Measurements from ENCODE around the gene CAPN11.
"Not testable (repeated sequence)": the region's sequence is repeated elsewhere in the genome, so short reads cannot be mapped to it uniquely, and the experiment has no call there.

The CAPN11 gene

DNA sequence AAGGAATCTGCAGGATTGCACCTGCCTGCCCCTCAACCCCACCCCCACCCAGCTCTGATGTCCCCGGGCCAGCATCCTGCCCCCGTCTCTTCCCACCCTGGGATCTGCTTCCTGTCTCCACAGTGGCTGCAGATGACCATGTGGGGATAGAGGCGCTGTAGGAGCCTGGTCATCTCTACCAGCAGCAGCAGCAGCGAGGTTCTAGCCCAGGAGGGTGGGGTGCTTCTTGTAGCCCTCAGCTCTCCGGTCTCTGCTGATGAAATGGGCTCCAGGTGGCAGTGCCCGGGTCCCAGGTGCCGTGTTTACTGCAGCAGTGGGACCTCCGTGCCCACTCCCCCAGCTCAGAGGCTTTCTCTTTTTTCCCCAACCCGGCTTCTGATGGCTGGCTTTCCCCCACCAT is 25.2 kb downstream of the CAPN11 start:
- DNase-seq: no peak

DNA sequence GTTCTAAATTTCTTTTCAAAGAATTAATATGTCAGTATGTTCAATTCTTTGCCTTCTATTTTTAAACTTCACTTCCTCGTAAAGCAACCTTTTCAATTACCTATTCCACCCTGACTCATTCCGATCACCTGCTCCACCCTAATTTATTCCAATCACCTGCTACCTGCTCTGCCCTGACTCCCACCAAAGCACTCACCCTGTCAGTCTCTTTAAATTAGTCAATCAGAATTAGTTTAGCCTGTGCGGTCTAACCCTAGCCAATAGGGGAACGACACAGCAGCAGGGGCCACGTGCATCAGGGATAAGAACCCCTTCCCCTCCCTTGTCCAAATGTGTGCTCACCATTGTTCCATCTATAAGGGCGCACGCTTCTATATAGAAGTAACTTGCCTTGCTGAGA is 26.7 kb downstream of the CAPN11 start:
- DNase-seq: not testable (repeated sequence)

DNA sequence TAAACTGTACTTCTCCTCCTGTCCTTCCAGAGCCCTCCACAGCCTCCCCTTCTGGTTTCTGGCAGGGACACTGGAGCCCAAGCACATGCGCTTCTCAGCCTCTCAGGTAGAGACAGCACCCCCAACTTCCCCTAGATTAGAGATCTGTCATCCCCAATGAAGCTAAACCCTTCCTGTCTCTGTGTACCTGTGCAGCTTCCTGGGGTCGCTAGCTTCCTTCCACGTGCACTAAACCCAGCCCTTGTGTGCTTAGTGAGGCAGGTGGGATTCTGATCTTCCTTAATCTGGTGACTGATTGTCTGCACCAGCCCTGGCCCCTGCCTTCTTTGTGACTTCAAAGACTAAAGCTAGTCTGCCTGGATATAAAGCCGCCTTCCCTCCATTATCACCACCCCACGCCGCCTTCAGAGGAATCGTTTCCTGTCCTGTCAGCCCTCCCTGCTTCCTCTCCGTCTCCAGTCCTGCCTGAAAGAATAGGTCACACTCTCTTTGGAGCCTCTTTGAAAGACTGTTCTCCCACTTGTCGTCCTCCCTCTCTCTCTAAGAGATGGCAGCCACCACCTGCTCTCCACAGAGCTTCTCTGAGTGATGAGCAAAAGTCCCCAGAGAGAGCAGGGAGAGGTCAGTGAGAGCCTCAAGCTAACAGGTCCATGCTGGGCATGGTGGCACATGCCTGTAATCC is 27.5 kb downstream of the CAPN11 start:
- no peak for DNase-seq

DNA sequence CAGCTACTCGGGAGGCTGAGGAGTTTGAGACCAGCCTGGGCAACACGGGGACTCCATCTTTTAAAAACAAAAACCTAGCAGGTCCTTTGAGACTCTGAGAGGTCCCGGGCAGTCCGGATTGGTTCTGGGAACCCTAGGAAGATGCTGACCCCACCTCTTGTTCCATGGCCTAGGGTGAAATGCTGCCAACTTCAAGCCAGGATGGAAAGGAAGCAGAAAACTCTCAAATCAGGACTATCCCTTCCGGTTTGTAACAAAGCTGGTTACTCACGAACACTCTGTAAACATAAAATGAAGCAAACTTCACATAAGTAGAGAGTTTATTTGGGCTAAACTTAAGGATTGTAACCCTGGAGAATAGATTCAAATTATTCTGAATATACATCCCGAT is 28.0 kb downstream of the CAPN11 start:
- DNase-seq: no peak

DNA sequence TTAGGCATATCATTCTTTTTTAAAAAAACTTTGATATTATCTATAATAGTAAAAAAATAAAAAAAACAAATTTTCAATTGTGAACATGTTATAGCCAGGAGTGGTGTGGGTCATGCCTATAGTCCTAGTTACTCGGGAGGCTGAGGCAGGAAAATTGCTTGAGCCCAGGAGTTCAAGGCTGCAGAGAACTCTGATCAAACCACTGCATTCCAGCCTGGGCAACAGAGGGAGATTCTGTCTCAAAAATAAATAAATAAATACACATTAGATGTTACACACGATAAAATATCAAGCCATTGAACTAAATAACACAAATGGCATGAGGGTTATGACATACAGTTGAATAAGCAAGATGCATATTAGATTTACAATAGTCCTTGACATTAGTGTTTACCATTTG is 30.2 kb downstream of the CAPN11 start:
- no peak for DNase-seq

DNA sequence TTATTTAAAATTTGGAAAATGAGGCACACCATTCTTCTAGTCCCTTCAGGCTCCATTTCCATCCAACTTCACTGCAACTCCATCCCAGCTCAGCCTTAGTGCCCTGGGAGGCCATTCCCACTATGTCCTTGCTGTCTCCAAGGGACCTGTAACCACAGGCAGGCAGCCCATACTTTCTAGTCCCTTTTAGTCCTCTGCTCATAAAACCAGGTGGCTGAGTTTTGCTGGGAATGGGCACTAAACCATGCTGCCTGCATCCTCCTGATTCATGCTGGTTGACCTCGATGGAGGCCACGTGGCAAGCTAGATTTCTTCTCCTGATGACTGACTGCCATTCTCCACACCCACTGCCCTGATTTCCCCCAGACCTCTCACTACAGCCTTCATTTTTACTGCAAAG is 30.6 kb downstream of the CAPN11 start:
- DNase-seq: no peak

DNA sequence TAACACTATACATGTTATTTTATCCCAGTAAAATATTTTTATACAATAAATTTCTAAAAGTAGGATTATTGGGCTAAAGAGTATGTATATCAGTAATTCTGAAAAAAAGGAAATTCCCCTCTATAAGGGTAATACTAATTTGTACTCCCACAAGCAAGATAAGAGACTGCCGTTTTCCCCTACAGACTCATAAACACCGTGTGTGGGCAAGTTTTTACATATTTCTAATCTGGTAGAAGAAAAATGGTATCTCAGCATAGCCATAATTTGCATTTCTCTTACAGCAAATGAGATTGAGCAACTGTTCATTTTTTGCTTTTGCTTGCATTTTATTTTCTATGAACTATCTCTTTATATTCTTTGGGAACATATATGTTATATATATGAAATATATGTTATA is 32.1 kb downstream of the CAPN11 start:
- no peak for DNase-seq

DNA sequence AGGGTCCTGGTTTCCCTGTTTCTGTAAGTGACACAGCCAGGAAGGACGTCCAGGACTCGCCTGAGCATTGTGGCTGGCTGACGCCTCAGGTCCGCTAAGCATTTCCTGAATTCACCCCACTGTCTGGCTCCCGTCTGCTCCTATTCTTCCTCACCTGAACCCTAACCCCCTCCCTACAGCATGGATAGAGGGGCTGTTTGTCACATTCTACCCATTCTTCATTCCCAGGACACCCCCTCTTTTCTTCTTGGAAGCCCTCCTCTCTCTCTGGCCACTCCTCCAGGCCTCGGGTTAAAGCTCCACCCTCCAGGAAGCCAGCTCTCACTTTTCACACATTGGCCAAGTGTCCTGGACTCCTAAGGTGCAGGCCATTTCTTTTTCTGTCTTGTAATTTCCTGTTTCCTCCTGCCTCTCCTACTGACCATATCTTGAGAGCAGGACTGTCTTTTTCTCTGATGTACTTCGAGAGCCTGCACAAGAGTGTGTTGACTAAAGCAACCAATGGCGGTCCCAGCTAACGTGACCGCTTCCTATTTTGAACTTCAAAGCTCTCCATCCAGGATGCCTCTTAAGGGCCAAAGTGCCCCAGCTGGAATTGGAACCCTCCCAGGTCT is 33.9 kb downstream of the CAPN11 start:
- DNase-seq: no peak

DNA sequence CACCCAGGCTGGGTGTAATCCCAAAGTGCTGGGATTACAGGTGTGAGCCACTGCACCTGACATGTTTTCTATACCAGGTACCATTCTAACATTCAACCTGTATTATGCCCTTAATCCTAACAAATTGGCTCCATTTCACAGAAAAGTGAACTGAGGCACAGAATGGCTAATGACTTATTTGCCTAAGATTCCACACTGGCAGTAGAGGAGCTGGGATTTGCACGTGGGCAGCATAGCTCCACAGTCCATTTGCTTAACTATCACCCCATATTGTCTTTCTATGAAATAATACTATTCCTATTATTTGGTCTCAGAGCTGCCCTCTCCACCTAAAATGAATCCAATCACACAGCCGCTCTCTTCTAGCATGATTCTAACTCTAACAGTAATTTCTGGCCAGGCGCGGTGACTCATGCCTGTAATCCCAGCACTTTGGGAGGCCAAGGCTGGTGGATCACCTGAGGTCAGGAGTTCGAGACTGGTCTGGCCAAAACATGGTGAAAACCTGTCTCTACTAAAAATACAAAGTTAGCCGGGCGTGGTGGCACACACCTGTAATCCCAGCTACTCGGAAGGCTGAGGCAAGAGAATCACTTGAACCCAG is 34.8 kb downstream of the CAPN11 start:
- no peak for DNase-seq

DNA sequence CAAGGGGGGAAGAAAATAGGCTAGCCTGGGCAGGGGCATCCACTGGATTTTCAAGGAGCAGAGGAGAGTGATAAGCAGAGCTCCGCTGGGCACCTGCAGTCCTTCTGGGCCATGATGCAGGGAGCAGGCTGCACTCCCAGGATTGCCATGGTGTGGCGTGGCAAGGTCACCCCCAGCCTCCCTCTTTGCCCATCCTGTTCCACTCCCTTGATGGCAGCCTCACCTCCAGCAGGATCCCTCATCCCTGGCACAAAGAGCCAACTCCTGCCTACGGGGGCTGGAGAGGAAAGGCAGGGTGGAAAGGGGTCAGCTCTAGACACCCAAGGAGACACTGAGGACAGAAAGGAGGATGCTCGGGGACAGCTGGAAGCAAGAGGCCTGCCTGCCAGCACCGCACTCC is 35.7 kb downstream of the CAPN11 start:
- DNase-seq: no peak

DNA sequence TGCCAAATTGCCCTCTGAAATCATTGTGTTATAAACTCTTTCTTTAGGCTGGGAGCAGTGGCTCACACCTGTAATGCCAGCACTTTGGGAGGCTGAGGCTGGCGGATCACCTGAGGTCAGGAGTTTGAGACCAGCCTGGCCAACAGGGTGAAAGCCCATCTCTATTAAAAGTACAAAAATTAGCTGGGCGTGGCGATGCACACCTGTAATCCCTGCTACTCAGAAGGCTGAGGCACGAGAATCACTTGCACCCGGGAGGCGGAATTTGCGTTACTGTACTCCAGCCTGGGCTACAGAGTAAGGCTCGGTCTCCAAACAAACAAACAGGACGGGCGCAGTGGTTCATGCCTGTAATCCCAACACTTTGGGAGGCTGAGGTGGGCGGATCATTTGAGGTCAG is 37.7 kb downstream of the CAPN11 start:
- not testable (repeated sequence) for DNase-seq

DNA sequence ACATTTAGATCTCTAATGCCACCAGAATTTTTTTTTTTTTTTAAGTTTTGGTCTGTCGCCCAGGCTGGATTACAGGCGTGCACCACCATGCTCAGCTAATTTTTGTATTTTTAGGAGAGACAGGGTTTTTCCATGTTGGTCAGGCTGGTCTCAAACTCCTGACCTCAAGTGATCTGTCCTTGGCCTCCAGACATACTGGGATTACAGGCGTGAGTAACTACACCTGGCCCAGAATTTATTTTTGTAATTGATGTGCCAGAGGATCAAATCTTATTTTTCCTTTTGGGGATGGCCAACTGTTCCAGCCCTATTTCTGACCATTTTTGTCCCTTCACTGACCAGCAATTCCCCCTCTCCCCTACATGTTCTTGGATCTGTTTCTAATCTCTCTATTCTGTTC is 40.1 kb downstream of the CAPN11 start:
- DNase-seq: no peak

DNA sequence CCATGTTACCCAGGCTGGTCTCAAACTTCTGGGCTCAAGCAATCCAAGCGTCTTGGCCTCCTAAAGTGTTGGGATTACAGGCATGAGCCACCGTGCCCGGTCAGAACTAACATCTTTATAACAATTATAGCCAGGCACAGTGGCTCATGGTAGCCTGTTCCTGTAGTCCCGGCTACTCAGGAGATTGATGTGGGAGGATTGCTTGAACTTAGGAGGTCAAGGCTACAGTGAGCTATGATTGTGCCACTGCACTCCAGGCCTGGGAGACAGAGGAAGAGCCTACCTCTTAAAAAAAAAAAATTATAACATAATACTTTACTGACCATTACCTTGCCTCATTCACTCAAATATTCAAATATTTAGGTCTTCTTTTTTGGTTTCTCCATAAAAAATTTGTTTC is 41.3 kb downstream of the CAPN11 start:
- no peak for DNase-seq

DNA sequence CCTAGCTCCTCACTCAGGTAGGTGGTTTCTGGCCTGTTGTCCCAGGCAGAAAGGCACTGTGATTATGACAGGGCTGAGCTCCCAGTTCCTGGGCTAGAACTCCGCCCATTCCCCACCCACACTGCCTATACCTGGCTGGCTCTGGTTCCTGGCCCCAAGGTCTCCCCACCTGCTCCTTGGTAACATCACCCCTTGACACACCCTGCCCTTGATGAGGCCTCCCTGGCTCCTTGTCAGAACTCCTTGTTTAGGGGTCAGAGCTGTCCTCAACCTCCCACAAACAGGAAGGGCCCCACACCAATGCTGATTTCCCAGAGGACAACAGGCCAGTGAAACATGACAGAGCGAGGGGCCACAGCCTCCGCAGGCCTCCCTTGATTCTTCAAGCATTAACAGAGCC is 42.6 kb downstream of the CAPN11 start:
- DNase-seq: no peak

DNA sequence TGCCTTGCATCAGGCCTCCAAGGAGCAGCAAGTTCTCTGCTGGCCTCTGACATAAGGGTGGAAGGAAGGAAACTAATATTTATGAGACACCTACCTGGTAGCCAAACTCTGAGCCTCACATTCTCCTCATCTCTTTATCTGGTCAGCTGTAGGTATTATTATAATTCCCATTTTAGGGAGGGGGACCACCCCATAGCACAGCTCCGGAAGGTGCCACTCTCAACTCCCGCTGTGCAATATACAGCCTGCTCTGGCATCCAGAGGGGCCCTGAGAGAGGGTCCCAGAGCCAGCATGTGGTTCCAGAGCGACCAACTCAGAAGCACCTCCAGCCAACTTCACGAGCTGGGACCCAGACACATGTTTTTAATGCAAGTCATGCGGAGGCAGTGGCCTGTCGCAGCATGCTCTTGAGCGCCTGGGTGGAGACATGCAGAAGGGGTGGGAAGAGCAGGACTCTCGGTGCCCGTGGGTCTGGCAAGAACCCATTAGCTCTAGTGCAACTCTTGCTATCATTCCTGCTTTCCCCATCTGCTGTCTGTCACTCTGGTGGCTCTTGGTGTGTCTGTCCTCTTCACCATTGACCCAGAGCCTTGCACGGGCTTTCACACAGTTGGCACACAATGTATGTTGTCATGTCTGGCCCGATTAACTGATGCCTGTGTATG is 43.2 kb downstream of the CAPN11 start:
- no peak for DNase-seq

DNA sequence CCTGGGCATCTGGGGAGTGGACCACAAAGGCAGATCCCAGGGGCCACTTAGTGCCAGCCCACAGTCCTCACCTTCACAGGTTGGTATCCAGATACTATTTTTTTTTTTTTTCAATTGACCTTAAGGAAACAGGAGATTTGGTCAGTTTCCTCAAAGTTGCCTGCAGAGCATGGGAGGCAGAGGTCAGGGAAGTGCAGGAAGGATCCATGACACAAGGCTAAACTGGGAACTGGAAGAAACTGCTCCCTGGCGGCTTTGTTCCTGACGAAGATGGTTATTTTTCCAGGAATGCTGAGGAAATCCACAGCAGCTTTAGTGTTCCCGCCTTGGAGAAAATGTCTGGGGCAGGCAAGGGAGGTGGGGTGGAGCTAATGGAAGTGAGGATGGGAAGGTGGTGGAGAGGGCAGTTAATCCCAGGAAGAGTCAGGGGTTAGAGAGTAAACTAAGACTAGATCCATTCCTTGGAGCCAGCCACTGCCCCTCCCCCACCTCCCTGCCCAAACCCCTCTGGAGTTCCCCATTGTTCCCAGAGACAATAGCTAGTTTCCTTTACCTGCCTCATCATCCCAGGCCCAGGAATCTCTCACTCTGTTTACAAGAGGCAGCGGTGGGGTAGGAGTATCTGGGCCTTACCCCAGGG is 43.8 kb downstream of the CAPN11 start:
- DNase-seq: no peak

DNA sequence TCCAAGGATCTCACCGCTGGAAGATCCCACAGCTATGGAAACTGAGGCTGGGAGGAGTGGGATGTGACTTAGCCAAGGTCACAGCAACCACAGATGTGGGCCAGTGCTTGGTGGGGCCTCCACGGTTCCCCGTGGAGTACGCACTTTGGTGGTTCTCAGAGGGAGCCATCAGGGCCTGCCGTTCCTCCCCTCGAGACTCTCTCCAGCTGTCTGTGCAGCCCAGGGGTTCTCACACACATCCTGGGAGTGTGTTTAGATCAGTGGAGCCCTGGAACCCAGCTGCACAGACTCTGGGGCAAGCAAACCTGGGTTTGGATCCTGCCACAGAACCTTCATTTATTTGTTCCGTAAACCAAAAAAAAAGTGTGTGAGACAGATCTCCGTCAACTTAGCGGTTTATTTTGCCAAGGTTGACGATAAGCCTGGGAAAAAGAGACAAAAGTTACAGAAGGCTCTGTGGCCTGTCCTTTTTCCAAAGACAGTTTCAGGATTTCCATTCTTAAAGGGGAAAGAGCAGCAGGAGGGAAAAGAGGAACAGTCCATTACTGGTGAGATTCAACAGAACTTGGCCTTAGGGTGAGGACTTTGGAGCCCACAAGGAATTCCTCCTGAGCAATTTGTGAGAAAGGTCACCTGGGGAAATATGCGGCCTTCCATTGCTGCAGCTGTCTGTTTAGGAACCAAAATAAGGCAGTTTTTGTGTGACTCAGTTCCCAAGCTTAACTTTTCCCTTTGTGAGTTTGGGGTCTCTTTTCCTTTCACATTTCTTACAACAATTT is 44.5 kb downstream of the CAPN11 start:
- DNase-seq: no peak

DNA sequence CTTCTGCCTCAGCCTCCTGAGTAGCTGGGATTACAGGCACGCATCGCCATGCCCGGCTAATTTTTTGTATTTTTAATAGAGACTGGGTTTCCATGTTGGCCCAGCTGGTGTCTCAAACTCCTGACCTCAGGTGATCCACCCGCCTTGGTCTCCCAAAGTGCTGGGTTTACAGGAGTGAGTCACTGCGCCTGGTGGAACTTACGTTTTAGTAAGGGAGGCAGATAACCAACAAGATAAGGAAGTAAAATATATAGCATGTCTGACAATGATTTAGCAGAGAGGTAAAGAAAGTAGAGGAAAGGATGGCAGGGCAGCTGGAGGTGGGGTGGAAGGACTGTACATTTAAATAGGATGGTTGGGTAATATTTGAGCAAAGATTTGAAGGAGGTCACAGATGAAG is 45.3 kb downstream of the CAPN11 start:
- DNase-seq: no peak

DNA sequence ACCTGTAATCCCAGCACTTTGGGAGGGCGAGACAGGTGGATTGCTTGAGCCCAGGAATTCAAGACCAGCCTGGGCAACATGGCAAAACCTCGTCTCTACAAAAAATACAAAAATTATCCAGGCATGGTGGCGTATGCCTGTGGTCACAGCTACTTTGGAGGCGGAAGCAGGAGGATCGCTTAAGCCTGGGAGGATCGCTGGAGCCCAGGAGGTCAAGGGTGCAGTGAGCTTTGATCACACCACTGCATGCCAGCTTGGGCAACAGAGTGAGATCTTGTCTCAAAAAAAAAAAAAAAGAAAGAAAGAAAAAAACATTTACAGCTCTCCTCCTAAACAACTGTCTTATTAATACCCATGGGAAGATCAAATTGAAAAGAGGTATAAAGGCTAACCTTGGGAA is 49.3 kb downstream of the CAPN11 start:
- no peak for DNase-seq

DNA sequence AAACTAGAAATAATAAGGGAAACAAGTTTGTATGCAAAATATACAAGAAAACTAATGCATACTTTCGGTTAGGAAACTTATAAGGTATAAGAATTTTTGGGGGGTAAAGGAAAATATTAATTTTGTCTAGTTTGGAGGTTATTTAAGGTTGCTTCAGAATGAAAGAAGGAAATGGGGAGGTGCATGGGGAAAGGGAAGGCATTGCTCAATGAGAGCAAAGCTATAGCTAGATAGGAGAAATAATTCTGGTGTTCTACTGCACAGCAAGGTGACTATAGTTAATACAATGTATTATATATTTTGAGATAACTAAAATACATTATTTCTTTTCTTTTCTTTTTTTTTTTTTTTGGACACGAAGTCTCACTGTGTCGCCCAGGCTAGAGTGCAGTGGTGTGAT is 52.7 kb downstream of the CAPN11 start:
- DNase-seq: no peak

DNA sequence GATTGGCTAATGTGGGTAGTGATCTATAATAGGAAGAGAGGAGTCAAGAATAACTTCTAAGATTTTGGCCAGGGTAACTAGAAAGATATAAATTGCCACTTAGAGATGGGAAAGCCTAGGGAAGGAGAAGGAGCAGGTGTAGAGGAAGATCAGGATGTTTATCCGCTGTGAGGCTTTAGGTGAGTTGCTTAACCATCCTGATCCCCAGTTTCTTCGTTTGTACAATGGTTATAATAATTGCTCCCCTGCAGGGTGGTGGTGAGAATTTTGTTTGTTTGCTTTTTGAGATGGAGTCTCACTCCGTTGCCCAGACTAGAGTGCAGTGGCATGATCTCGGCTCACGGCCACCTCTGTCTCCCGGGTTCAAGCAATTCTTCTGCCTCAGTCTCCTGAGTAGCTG is 55.7 kb downstream of the CAPN11 start:
- no peak for DNase-seq

DNA sequence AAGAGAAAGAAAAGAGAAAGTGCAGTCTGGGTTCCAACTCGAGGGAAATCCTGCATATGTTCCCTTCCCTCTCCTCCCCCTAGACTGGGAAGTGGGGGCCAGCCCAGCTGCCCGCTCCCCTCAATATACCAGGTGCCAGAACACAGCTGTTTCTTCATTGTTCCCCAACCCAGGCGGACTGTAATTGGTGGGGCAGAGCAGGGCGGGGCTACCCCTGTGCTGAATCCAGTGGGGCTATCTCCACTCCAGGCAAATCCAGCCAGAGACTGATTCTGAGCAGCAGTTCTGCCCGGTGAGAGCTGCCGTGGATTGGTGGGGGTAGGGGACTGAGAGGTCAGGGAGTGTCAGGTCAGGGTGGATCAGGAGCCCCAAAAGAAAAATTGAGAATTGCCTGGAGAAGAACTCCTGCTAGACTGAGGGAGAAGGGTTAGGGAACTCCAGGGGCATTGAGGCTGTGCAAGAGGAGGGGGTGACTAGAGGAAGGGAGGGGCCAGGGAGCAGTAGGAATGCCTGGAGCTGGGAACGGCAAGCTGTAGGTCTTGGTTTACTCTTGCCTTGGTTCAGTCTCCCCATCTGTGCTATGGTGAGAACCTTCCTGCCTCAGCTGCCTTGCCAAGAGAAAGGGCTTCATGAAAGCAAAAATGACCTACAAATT is 58.2 kb downstream of the CAPN11 start, which contains the start of gene MYMX:
MYMX (plus strand) TSS at position 250 of the 655 bp plus-strand sequence. CDS start 546 bp downstream, outside the sequence.
- DNase-seq: no peak
